Tibial artery (tissue), 4 donors: ENCODE results near the gene FAF2.

Source experiments
- DNase-seq, 2 donors: peaks; one replicate each; pipeline ENCODE4 v3.0.0-alpha.2; 2019
- H3K27ac ChIP-seq, 2 donors: fragments of 200-600 bp; sonication (generic) in 1 of 2; 1 replicate in 1 of 2; 2 replicates in 1 of 2; pipeline ENCODE4 v1.5.1; 2018 to 2019; ENCODE audit warnings: mild to moderate bottlenecking in 1 of 2
- H3K27me3 ChIP-seq, 2 donors: fragments of 200-600 bp; sonication (generic) in 1 of 2; one replicate each; pipeline versions ENCODE4 v1.5.1 to v1.6.0; 2016 to 2019
- H3K36me3 ChIP-seq, 3 donors: fragments of 200-600 bp; sonication (generic) in 2 of 3; one replicate each; pipeline ENCODE4 v1.5.1; 2016 to 2019; ENCODE audit warnings: mild to moderate bottlenecking in 2 of 3
- H3K4me1 ChIP-seq, 4 donors: fragments of 200-600 bp; sonication (generic) in 2 of 4; 1 replicate in 3 of 4; 2 replicates in 1 of 4; pipeline ENCODE4 v1.5.1; 2016 to 2019
- H3K4me3 ChIP-seq, 2 donors: fragments of 200-600 bp; sonication (generic) in 1 of 2; 1 replicate in 1 of 2; 2 replicates in 1 of 2; pipeline ENCODE4 v1.5.1; 2018 to 2019; ENCODE audit warnings: mild to moderate bottlenecking in 2 of 2
- H3K9me3 ChIP-seq, 3 donors: fragments of 200-600 bp; sonication (generic) in 1 of 3; one replicate each; pipeline ENCODE4 v1.5.1; 2016 to 2019
- intact Hi-C: fragments of 100-400 bp; cut with DNase I; formaldehyde crosslinking; loops from one replicate; pipeline ENCODE4 v1.15.0; 2023; ENCODE audit warnings: low total_unique reads
- TF ChIP-seq, protein P1 (sequence below), 2 experiments: fragments of 200-600 bp in 1 of 2; fragments of 450-650 bp in 1 of 2; IDR thresholded peaks; one replicate each; pipeline ENCODE4 v1.5.1; 2017 to 2019; ENCODE audit warnings: antibody characterized with exemption in 2 of 2, mild to moderate bottlenecking in 1 of 2, moderate library complexity in 1 of 2

Gene FAF2

DNA sequence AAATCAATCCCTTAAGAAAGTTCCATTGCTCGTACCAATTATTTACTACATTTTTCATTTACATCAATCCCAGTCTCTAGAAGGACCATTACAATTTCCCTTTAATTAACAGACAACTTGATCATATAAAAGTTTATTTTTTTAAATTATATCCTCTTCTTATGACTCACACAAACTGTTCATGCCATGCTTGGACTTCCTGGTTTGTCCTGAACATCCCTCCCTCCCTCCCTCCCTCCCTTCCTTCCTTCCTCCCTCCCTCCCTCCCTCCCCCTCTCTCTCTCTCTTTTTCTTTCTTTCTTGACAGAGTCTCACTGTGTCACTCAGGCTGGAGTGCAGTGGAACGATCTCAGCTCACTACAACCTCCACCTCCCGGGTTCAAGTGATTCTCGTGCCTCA lies 20.2 kb upstream of the FAF2 start:
- intact Hi-C loops = no loop called here
- Histone ChIP-seq H3K36me3 (no peaks in the 10 kb centered on the region), H3K9me3 (no peaks in the 10 kb centered on the region), H3K27ac (no peak overlapping the region), H3K27me3 (peaks cover 0 to 6% of the 10 kb centered on the region in 2 donors), H3K4me1 (peaks cover 0 to 26% (median 11%) of the 10 kb centered on the region in 4 donors), H3K4me3 (no peak overlapping the region)
- no peak for DNase-seq
- TF ChIP-seq, protein P1, sequence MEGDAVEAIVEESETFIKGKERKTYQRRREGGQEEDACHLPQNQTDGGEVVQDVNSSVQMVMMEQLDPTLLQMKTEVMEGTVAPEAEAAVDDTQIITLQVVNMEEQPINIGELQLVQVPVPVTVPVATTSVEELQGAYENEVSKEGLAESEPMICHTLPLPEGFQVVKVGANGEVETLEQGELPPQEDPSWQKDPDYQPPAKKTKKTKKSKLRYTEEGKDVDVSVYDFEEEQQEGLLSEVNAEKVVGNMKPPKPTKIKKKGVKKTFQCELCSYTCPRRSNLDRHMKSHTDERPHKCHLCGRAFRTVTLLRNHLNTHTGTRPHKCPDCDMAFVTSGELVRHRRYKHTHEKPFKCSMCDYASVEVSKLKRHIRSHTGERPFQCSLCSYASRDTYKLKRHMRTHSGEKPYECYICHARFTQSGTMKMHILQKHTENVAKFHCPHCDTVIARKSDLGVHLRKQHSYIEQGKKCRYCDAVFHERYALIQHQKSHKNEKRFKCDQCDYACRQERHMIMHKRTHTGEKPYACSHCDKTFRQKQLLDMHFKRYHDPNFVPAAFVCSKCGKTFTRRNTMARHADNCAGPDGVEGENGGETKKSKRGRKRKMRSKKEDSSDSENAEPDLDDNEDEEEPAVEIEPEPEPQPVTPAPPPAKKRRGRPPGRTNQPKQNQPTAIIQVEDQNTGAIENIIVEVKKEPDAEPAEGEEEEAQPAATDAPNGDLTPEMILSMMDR (IDR thresholded peaks at IDR 0.05) = no peak

DNA sequence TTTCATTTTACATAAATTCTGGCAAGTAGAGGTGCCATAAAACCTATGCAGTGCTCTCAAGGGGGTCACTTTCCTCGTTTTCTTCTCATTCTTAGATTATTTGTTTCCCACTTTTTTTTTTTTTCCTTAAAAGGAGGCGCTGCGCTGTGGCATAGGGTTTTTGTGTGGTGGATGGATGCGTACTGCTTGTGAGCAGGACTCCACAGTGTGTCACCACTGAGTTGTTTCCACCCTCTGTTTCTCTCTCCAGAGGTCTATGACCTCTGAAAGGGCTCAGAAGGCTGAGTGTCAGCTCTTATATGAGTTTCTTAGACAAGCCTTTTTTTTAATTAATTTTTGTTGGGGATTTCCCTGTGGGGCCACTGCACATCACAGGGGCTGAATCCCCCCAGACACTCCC lies 18.2 kb upstream of the FAF2 start:
- Histone ChIP-seq H3K9me3 (no peaks in the 10 kb centered on the region), H3K27ac (no peak overlapping the region), H3K27me3 (peaks cover 0 to 6% of the 10 kb centered on the region in 2 donors), H3K36me3 (no peaks in the 10 kb centered on the region), H3K4me1 (peaks cover 0 to 9% (median 5%) of the 10 kb centered on the region in 4 donors), H3K4me3 (no peak overlapping the region)
- intact Hi-C loops = no loop called here
- no peak for DNase-seq
- TF ChIP-seq, protein P1 (IDR thresholded peaks at IDR 0.05) = no peak

DNA sequence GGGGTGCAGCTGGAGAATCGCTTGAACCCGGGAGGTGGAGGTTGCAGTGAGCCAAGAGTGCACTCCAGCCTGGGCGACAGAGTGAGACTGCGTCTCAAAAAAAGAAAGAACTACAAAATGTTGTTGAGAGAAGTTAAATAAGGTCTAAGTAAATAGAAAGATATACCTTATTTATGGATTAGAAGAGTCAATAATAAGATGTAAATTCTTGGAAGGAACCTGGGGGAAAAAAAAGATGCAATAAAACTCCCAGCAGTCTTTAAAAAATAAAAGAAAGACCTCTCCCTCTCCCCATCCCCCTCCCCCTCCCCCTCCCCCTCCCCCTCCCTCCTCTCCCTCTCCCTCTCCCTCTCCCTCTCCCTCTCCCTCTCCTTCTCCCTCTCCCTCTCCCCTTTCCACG lies 15.5 kb upstream of the FAF2 start:
- H3K27me3 ChIP-seq = peaks cover 0 to 6% of the 10 kb centered on the region in 2 donors
- TF ChIP-seq, protein P1 (IDR thresholded peaks at IDR 0.05) = no peak
- no peaks in the 10 kb centered on the region for H3K9me3 ChIP-seq
- H3K4me3 ChIP-seq = no peak overlapping the region
- no peaks in the 10 kb centered on the region for H3K36me3 ChIP-seq
- no peak for DNase-seq
- H3K4me1 ChIP-seq = peaks cover 0 to 8% (median 0%) of the 10 kb centered on the region in 4 donors
- intact Hi-C loops = no loop called here
- H3K27ac ChIP-seq = no peak overlapping the region

DNA sequence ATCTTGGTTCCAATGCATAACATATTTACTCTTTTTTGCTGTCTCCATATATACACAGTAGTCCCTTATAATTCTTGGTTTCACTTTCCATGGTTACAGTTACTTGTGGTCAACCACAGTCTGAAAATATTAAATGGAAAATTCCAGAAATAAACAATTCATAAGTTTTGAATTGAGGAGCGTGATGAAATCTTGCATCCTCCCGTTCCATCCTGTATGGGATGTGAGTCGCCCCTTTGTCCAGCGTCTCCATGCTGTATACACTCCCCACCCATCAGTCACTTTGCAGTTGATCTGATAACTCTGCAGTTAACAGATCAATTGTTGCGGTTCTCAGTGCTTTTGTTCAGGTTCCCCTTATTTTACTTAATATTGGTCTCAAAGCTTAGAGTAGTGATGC lies 11.5 kb upstream of the FAF2 start:
- TF ChIP-seq, protein P1 (IDR thresholded peaks at IDR 0.05) = no peak
- intact Hi-C loops = no loop called here
- Histone ChIP-seq H3K27me3 (peaks cover 0 to 40% of the 10 kb centered on the region in 2 donors), H3K27ac (no peak overlapping the region), H3K9me3 (no peaks in the 10 kb centered on the region), H3K4me3 (no peak overlapping the region), H3K4me1 (peaks cover 0 to 8% (median 0%) of the 10 kb centered on the region in 4 donors), H3K36me3 (no peaks in the 10 kb centered on the region)
- DNase-seq = no peak

DNA sequence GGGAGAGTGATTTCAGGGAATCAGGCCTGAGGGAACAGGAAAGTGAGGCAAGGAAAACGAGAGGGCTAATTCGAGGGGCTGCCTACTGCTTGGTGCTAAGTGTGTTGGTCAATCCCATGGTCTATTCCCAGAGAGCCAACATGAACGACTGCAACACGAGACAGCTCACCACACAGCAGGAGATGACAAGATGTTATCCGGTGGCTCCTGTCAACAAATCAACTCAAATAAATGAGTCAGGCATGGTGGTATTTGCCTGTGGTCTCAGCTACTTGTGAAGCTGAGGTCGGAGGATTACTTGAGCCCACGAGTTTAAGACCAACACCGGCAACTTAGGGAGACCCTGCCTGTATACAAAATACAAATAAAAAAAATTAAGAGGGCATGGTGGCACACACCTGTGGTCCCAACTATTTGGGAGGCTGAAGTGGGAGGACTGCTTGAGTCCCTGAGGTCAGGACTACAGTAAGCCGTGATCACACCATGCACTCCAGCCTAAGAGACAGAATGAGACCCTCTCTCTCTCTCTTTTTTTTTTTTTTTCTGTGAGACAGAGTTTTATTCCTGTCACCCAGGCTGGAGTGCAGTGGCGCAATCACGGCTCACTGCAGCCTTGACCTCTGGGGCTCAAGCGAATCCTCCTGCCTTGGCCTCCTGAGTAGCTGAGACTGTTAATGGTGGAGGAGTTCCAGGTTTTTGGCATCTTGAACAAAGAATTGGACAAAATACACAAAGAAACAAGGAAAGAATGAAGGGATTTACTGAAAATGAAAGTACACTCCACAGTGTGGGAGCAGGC lies 9.0 kb upstream of the FAF2 start:
- Histone ChIP-seq H3K4me1 (peaks cover 0 to 8% (median 0%) of the 10 kb centered on the region in 4 donors), H3K27ac (no peak overlapping the region), H3K9me3 (no peaks in the 10 kb centered on the region), H3K36me3 (no peaks in the 10 kb centered on the region), H3K4me3 (no peak overlapping the region), H3K27me3 (peaks cover 0 to 36% of the 10 kb centered on the region in 2 donors)
- TF ChIP-seq, protein P1 (IDR thresholded peaks at IDR 0.05) = no peak
- no peak for DNase-seq
- intact Hi-C loops = no loop called here
